Measurements from ENCODE around the gene TIGD3. TPM values are rescaled to one million over a fixed set of nuclear protein-coding genes. Genes with fewer than 3 reads are reported as not detected.

The TIGD3 gene
- total and polyA plus RNA-seq, 2 of the 13 experiments (the other 11 are each of a cell fraction or from before 2014, with no cell fraction given) = 0.49 to 4.9 TPM

DNA sequence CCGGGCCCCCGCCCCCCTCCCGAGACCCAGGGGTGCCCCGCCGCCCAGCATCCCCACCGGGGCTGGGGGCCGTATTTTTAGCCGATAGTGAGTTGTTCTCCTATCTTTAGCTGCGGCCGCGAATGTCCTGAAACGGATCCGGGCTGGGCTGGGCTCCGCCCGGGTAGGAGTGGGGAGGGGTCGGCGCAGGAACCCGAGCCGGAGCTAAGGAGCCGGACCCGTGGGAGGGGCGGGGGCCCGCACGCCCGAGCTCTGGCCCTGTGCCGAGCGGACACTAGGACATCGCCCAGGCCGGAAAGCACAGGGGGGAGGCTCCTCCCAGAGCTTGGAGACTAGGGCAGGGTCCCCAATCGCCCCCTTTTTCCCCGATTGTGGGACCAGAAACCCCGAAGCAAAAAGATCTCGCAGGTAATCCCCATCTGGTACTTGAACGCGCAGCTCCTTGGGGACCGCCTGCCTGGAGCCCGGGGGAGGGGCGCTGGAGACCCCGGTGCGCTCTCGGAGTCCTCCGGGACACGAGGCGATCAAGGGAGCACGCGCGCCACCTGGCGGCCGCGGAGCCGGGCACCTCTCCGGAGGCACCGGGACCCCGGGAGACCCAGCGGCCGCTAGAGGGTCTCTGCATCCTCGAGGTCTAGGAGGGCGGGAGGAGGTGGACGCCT lies 39.2 kb upstream of the TIGD3 start (continued):
- TF ChIP-seq, protein P1, sequence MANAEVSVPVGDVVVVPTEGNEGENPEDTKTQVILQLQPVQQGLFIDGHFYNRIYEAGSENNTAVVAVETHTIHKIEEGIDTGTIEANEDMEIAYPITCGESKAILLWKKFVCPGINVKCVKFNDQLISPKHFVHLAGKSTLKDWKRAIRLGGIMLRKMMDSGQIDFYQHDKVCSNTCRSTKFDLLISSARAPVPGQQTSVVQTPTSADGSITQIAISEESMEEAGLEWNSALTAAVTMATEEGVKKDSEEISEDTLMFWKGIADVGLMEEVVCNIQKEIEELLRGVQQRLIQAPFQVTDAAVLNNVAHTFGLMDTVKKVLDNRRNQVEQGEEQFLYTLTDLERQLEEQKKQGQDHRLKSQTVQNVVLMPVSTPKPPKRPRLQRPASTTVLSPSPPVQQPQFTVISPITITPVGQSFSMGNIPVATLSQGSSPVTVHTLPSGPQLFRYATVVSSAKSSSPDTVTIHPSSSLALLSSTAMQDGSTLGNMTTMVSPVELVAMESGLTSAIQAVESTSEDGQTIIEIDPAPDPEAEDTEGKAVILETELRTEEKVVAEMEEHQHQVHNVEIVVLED (CRISPR knock-in tag; IDR thresholded peaks at IDR 0.05; ENCODE audit: borderline replicate concordance) = 0 out of 2 replicates have a peak, but pooled peaks have one; percentile 20
- no peak for TF ChIP-seq SMAD3 (CRISPR knock-in tag; IDR thresholded peaks at IDR 0.05)
- peak; percentile 47 for TF ChIP-seq SP2 (CRISPR knock-in tag; IDR thresholded peaks at IDR 0.05)
- TF ChIP-seq, protein P2, sequence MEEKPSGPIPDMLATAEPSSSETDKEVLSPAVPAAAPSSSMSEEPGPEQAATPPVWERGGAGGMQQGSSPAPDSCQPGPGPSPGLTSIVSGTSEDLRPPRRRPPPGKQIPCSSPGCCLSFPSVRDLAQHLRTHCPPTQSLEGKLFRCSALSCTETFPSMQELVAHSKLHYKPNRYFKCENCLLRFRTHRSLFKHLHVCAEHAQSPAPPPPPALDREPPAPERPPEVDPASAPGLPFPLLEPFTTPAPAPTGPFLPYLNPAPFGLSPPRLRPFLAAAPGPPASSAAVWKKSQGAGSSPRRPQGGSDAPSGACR (CRISPR knock-in tag; IDR thresholded peaks at IDR 0.05) = peak; percentile 63; the same call in 1 of the 2 replicates

DNA sequence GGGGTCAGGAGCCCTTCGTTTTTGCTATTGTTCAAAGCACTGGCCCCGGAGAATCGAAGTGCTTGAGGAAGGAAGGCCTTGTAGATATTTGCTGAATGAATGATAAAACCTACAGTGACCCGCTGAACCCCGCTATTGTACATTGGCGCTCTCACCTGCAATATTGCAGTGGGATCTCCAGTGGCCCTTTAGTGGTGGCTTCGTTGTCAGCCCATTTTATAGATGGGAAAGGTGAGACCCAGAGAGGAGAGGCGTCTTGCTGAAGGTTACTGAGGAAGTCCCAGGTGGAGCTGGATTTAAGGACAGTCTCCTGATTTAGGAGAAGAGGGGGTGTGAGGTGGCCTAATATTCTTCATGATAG lies 38.7 kb upstream of the TIGD3 start:
- in situ Hi-C loops (cut with HindIII; ENCODE audit: extremely low pct_ligation_motif_present, low pct_unique_long_range_greater_than_20kb) (loop anchor here (5.0 kb wide), 1 partner anchor 39 kb away; no protein-coding TSS in a partner anchor), intact Hi-C loops (cut with micrococcal nuclease; ENCODE audit: unreplicated experiment) (loop anchor here (1.0 kb wide), 2 partner anchors 14 to 41 kb away; no protein-coding TSS in a partner anchor)
- Histone ChIP-seq H4K20me1 (ENCODE audit: insufficient read depth, low read length) (peaks cover 20% of the 10 kb centered on the region; the same call in 1 of the 2 replicates), H3K9ac (ENCODE audit: insufficient read depth, low read depth, low read length) (peak overlapping the region; percentile 44), H3K9me3 (ENCODE audit: low read length) (no peaks in the 10 kb centered on the region), H3K36me3 (replicated peaks in 1 of 2; ENCODE audit: control insufficient read depth in 1 of 2, insufficient read depth in 2 of 2, low read length in 2 of 2) (peaks cover under 1 to 7% of the 10 kb centered on the region in 2 experiments; a peak in 2 of 5 replicates), H3K4me3 (replicated peaks in 1 of 3; ENCODE audit: insufficient read depth in 1 of 3, low read depth in 2 of 3, low read length in 3 of 3) (peak overlapping the region; percentile 88 to 100 (median 95)), H3K27ac (ENCODE audit: extremely low read length, insufficient read depth, low read length) (no peak overlapping the region), H3K4me2 (ENCODE audit: low read depth, low read length) (peak overlapping the region; percentile 88), H3K27me3 (ENCODE audit: control insufficient read depth in 1 of 2, insufficient read depth in 2 of 2, low read length in 2 of 2) (no peaks in the 10 kb centered on the region), H3K4me1 (ENCODE audit: insufficient read depth, low read length) (peaks cover 54% of the 10 kb centered on the region), H2AFZ (ENCODE audit: low read length) (no peak overlapping the region), H3K79me2 (ENCODE audit: insufficient read depth, low read length) (peaks cover 33% of the 10 kb centered on the region)
- no peak for ATAC-seq
- ChIA-PET POLR2A (interaction anchor here (0.8 to 5.5 kb wide), 15 partner anchors 9 to 184 kb away, joined by 4 to 114 read pairs (median 9); partner anchors contain the start of genes DPF2, NEAT1 and POLA2), CTCF (ENCODE audit: low intra/inter-chr PET ratio, low total read pairs) (interaction anchor here (0.7 to 4.6 kb wide), 6 partner anchors 10 to 111 kb away, joined by 3 to 139 read pairs (median 7); no protein-coding TSS in a partner anchor)
- no peak for DNase-seq (ENCODE audit: low spot score)
- WGBS (ENCODE audit: low lambda C conversion rate) = 27% methylated on average over 8 of the region's 8 CpGs
- FAIRE-seq = no peak
- no TSS peak for BruUV-seq (replicated peaks)
- TF ChIP-seq HOXD1 (CRISPR knock-in tag; IDR thresholded peaks at IDR 0.05) = no peak
- no peak for TF ChIP-seq MZF1 (CRISPR knock-in tag; IDR thresholded peaks at IDR 0.05; ENCODE audit: borderline replicate concordance)
- TF ChIP-seq ZMYM3 (CRISPR knock-in tag; IDR thresholded peaks at IDR 0.05) = 0 out of 2 replicates have a peak, but pooled peaks have one; percentile 26
- no peak for TF ChIP-seq SOX13 (IDR thresholded peaks at IDR 0.05)
- no peak for TF ChIP-seq SOX13 (CRISPR knock-in tag; conservative IDR thresholded peaks at IDR 0.05 in 1 of 2, IDR thresholded peaks at IDR 0.05 in 1 of 2)
- TF ChIP-seq, protein P3, sequence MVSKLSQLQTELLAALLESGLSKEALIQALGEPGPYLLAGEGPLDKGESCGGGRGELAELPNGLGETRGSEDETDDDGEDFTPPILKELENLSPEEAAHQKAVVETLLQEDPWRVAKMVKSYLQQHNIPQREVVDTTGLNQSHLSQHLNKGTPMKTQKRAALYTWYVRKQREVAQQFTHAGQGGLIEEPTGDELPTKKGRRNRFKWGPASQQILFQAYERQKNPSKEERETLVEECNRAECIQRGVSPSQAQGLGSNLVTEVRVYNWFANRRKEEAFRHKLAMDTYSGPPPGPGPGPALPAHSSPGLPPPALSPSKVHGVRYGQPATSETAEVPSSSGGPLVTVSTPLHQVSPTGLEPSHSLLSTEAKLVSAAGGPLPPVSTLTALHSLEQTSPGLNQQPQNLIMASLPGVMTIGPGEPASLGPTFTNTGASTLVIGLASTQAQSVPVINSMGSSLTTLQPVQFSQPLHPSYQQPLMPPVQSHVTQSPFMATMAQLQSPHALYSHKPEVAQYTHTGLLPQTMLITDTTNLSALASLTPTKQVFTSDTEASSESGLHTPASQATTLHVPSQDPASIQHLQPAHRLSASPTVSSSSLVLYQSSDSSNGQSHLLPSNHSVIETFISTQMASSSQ (IDR thresholded peaks at IDR 0.05; ENCODE audit: low read depth) = no peak
- TF ChIP-seq, protein P3 (CRISPR knock-in tag; IDR thresholded peaks at IDR 0.05; ENCODE audit: borderline replicate concordance) = no peak
- no peak for TF ChIP-seq ELF1 (CRISPR knock-in tag; IDR thresholded peaks at IDR 0.05)
- TF ChIP-seq MBNL3 (CRISPR knock-in tag; conservative IDR thresholded peaks at IDR 0.05) = no peak
- no peak for TF ChIP-seq ZNF317 (CRISPR knock-in tag; IDR thresholded peaks at IDR 0.05)
- 0 out of 2 replicates have a peak, but pooled peaks have one; percentile 11 for TF ChIP-seq ZFP36L1 (CRISPR knock-in tag; IDR thresholded peaks at IDR 0.05)
